ENCODE measurements around the gene KIF1B.
A peak's percentile ranks its signal among the peaks of the same experiment; 100 is the strongest.
"Not testable (repeated sequence)": the region's sequence is repeated elsewhere in the genome, so short reads cannot be mapped to it uniquely, and the experiment has no call there.

KIF1B gene

GRCh38 chr1:10424034-10424433 is 213.7 kb downstream of the KIF1B start:
- DNase-seq (ENCODE audit: extremely low spot score), result no peak
- TF ChIP-seq SP1 (IDR thresholded peaks at IDR 0.05) (no peak), FOXK2 (IDR thresholded peaks at IDR 0.05) (no peak), HDGF (IDR thresholded peaks at IDR 0.05; ENCODE audit: borderline replicate concordance) (no peak), ELF4 (IDR thresholded peaks at IDR 0.05) (no peak), L3MBTL2 (conservative IDR thresholded peaks at IDR 0.05) (no peak), CTBP1 (IDR thresholded peaks at IDR 0.05; ENCODE audit: borderline replicate concordance) (no peak), LEF1 (IDR thresholded peaks at IDR 0.05; ENCODE audit: borderline replicate concordance) (no peak), TARDBP (IDR thresholded peaks at IDR 0.05) (no peak), ZNF384 (IDR thresholded peaks at IDR 0.05) (no peak), SUZ12 (IDR thresholded peaks at IDR 0.05) (no peak), ARNT (IDR thresholded peaks at IDR 0.05) (no peak), FOXM1 (IDR thresholded peaks at IDR 0.05; ENCODE audit: borderline replicate concordance) (no peak), FOXA1 (IDR thresholded peaks at IDR 0.05) (no peak), BHLHE40 (IDR thresholded peaks at IDR 0.05; ENCODE audit: borderline replicate concordance) (no peak), NFRKB (IDR thresholded peaks at IDR 0.05) (no peak)
- TF ChIP-seq, protein P1, sequence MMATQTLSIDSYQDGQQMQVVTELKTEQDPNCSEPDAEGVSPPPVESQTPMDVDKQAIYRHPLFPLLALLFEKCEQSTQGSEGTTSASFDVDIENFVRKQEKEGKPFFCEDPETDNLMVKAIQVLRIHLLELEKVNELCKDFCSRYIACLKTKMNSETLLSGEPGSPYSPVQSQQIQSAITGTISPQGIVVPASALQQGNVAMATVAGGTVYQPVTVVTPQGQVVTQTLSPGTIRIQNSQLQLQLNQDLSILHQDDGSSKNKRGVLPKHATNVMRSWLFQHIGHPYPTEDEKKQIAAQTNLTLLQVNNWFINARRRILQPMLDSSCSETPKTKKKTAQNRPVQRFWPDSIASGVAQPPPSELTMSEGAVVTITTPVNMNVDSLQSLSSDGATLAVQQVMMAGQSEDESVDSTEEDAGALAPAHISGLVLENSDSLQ (IDR thresholded peaks at IDR 0.05), result no peak
- POLR2A ChIA-PET, result interaction anchor here (0.8 kb wide), 1 partner anchor 26 kb away, joined by 3 read pairs; no protein-coding TSS in a partner anchor
- CTCF ChIA-PET, result interaction anchor here (0.6 kb wide), 1 partner anchor 47 kb away, joined by 4 read pairs; no protein-coding TSS in a partner anchor

GRCh38 chr1:10424651-10425050 is 214.3 kb downstream of the KIF1B start:
- no peak for DNase-seq (ENCODE audit: extremely low spot score)
- CTCF ChIA-PET, result interaction anchor here (0.6 kb wide), 1 partner anchor 47 kb away, joined by 4 read pairs; no protein-coding TSS in a partner anchor
- TF ChIP-seq HDGF (IDR thresholded peaks at IDR 0.05; ENCODE audit: borderline replicate concordance) (no peak), ELF4 (IDR thresholded peaks at IDR 0.05) (no peak), FOXA1 (IDR thresholded peaks at IDR 0.05) (no peak), L3MBTL2 (conservative IDR thresholded peaks at IDR 0.05) (no peak), FOXM1 (IDR thresholded peaks at IDR 0.05; ENCODE audit: borderline replicate concordance) (no peak), ZNF384 (IDR thresholded peaks at IDR 0.05) (no peak), SP1 (IDR thresholded peaks at IDR 0.05) (no peak), BHLHE40 (IDR thresholded peaks at IDR 0.05; ENCODE audit: borderline replicate concordance) (no peak), SUZ12 (IDR thresholded peaks at IDR 0.05) (no peak), FOXK2 (IDR thresholded peaks at IDR 0.05) (no peak), ARNT (IDR thresholded peaks at IDR 0.05) (no peak), NFRKB (IDR thresholded peaks at IDR 0.05) (no peak), CTBP1 (IDR thresholded peaks at IDR 0.05; ENCODE audit: borderline replicate concordance) (no peak), LEF1 (IDR thresholded peaks at IDR 0.05; ENCODE audit: borderline replicate concordance) (no peak)
- TF ChIP-seq, protein P1 (IDR thresholded peaks at IDR 0.05), result no peak
- POLR2A ChIA-PET, result interaction anchor here (0.8 kb wide), 1 partner anchor 26 kb away, joined by 3 read pairs; no protein-coding TSS in a partner anchor

GRCh38 chr1:10425826-10426534 is 215.6 kb downstream of the KIF1B start:
- CTCF ChIA-PET, result interaction anchor here (0.6 kb wide), 1 partner anchor 48 kb away, joined by 3 read pairs; no protein-coding TSS in a partner anchor
- TF ChIP-seq, protein P1 (IDR thresholded peaks at IDR 0.05), result 0 out of 2 replicates have a peak, but pooled peaks have one; percentile 16
- DNase-seq (ENCODE audit: extremely low spot score); POLR2A ChIA-PET: not testable (repeated sequence)

DNA sequence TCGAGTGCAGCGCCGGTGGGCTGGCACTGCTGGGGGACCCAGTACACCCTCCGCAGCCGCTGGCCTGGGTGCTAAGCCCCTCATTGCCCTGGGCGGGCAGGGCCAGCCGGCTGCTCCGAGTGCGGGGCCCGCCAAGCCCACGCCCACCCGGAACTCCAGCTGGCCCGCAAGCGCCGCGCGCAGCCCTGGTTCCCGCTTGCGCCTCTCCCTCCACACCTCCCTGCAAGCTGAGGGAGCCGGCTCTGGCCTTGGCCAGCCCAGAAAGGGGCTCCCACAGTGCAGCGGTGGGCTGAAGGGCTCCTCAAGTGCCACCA is 216.1 kb downstream of the KIF1B start:
- CTCF ChIA-PET; POLR2A ChIA-PET; DNase-seq (ENCODE audit: extremely low spot score): not testable (repeated sequence)

- POLR2A ChIA-PET, result interaction anchor here (0.8 to 3.4 kb wide), 4 partner anchors 29 to 219 kb away, joined by 3 to 26 read pairs (median 6); partner anchors contain the start of genes DFFA, KIF1B and PGD
- TF ChIP-seq TARDBP (IDR thresholded peaks at IDR 0.05) (no peak), ZNF384 (IDR thresholded peaks at IDR 0.05) (no peak), L3MBTL2 (conservative IDR thresholded peaks at IDR 0.05) (no peak), ARNT (IDR thresholded peaks at IDR 0.05) (no peak), BHLHE40 (IDR thresholded peaks at IDR 0.05; ENCODE audit: borderline replicate concordance) (no peak), SP1 (IDR thresholded peaks at IDR 0.05) (no peak), ELF4 (IDR thresholded peaks at IDR 0.05) (no peak), FOXK2 (IDR thresholded peaks at IDR 0.05) (no peak), HDGF (IDR thresholded peaks at IDR 0.05; ENCODE audit: borderline replicate concordance) (no peak), NFRKB (IDR thresholded peaks at IDR 0.05) (no peak), FOXA1 (IDR thresholded peaks at IDR 0.05) (no peak), FOXM1 (IDR thresholded peaks at IDR 0.05; ENCODE audit: borderline replicate concordance) (no peak), SUZ12 (IDR thresholded peaks at IDR 0.05) (no peak), LEF1 (IDR thresholded peaks at IDR 0.05; ENCODE audit: borderline replicate concordance) (no peak), CTBP1 (IDR thresholded peaks at IDR 0.05; ENCODE audit: borderline replicate concordance) (no peak)
- TF ChIP-seq, protein P1 (IDR thresholded peaks at IDR 0.05), result no peak
- CTCF ChIA-PET, result interaction anchor here (0.6 to 3.3 kb wide), 6 partner anchors 23 to 644 kb away, joined by 3 to 32 read pairs (median 3); no protein-coding TSS in a partner anchor
- DNase-seq (ENCODE audit: extremely low spot score), result no peak
Measured at GRCh38 chr1:10428984-10429383, 218.6 kb downstream of the KIF1B start.
